ENCODE data around the gene HP.

GRCh38 chr16:72055911-72056310 is 1.6 kb downstream of the HP start:
- TF ChIP-seq EZH2 (IDR thresholded peaks at IDR 0.05; ENCODE audit: low read depth) (no peak), CTCF (conservative IDR thresholded peaks at IDR 0.05) (no peak)

Data from PC-9 (cell line).